Loucy (cell line): ENCODE measurements around the gene SLC9A6.

ENCODE experiments used
- CTCF ChIP-seq: fragments of 200-600 bp; sonication (generic); conservative IDR thresholded peaks from 2 replicates; pipeline ENCODE4 v1.5.1; 2014; ENCODE audit warnings: mild to moderate bottlenecking, antibody characterized with exemption, low read length
- EZH2phosphoT487 ChIP-seq: fragments of 200-600 bp; IDR thresholded peaks from 2 replicates; pipeline ENCODE4 v1.6.1; 2018; ENCODE audit warnings: antibody characterized with exemption, mild to moderate bottlenecking, moderate library complexity, borderline replicate concordance

DNA sequence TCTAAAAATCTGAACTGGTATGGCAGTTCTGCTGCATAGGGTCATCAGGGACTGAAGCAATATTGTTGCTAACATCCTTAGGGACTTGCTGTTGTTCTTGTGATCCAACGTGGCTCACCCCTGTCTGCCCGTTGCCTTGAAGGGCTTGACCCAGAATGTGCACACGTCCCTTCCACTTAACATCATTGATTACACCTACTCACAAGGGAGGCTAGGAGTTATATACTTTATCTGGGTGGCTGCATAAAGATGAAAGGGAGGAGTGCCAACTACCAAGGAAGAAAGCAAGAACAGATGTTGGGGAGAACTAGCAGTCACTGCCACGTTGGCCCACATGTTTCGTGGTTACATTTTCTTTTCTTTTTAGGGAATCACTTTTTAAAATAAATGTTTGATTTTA is 34.0 kb downstream of the SLC9A6 start:
- TF ChIP-seq CTCF (no peak), EZH2phosphoT487 (no peak)
